Epidermal melanocyte (primary cell): ENCODE measurements around the gene TMEM219.
"Not testable (repeated sequence)": the region's sequence is repeated elsewhere in the genome, so short reads cannot be mapped to it uniquely, and the experiment has no call there.

ENCODE experiments used
- DNase-seq: peaks from one replicate; pipeline ENCODE4 v3.0.0; 2011; ENCODE audit warnings: low spot score; ENCODE audit not compliant: insufficient read length

The TMEM219 gene

DNA sequence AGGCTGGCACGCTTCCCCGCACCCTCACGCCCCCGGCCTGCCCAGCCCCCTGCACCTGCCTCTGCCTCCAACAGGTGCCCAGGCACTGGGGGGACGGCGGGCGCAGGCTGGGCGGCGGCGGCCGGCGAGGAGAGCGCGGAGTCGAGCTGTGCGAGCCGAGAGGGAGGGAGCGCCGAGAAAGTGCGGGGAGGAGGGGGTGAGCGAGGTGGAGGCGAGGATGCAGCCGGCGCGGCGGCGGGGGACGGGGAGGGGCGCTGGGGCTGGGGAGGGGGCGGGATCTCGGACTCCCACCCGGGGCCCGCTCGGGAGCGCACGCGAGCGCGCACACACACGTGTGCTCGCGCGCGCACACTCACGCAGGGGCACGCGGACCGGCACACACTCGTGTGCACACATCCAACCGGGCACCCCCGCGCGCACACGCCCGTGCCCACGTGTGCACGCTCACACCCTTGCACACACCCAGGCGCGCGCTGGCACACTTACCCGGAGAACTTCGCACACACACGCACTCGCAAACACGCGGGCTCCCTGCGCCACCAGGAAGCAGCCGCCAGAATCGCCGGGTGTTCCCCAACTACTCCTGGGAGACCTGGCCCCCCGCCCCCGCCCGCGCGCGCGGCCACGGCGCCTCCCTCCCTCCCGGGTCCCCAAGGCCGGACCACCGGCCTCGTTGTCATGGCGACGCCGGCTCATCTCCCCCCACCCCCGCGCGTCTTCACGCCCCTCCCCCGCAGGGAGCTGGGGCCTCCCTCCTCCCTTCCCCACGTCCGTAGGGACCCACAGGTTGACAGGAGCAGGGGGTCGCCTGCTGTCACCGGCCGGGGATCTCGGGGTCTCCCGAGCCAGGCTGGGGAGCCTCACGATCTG, 49.2 kb downstream of the TMEM219 start, which contains the start of gene DOC2A:
DOC2A (minus strand) TSS at position 184 of the 870 bp plus-strand sequence. CDS start 805 bp downstream, outside the sequence.
- no peak for DNase-seq

DNA sequence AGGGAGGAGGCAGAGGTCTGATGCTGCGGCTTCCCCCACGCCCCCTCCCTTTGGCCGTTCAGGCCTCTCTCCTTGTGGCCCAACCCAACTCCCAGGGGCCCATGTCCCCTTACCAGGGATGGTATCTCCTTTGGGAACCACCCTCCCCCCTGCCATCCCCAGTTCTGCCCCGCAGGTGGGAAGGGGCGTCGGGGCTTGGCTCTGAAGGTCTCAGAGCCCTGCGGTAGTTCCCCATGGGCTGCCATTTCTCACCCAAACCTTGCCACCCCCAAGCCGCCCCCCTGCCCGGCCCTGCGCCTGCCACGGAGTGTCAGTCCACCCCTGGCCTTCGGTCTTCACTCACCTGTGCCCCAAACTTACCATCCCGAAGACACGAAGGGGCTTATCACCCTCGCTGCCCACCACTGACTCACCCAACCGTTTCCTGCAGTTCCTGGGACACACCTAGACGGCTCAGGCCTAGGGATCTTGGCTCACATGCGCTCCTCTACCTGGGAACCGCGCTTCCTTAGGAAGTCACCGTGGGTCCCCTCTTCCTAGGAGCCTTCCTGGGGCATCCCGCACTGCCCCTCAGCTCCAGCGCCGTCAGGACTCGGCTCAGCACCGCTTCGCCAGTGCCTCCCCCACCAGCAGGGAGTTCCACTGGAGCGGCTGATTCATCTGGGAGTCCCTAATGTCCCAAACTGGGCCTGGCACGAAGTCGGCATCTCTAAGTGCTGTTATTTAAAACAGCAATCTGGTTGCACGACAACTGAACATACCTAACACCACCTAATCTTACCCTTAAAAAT, 50.0 kb downstream of the TMEM219 start:
- DNase-seq: no peak

DNA sequence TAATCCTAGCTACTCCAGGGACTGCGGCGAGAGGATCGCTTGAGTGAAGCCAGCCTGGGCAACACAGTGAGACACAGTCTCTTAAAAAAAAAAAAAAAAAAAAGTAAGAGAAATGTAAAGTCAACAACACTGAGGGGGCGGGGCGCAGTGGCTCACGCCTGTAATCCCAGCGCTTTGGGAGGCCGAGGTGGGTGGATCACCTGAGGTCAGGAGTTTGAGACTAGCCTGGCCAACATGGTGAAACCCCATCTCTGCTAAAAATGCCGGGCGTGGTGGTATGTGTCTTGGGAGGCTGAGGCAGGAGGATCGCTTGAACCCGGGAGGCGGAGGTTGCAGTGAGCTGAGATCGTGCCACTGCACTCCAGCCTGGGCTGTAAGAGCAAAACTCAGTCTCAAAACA, 50.7 kb downstream of the TMEM219 start:
- DNase-seq: not testable (repeated sequence)

DNA sequence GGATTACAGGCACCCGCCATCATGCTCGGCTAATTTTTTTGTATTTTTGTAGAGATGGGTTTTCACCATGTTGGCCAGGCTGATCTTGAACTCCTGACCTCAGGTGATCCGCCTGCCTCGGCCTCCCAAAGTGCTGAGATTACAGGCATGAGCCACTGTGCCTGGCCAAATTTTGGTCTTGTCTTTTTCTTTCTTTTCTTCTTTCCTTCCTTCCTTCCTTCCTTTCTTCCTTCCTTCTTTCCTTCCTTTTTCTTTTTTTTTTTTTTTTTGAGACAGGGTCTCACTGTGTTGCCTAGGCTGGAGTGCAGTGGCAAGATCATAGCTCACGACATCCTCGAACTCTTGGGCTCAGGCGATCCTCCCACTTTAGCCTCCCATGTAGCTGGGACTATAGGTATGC, 53.6 kb downstream of the TMEM219 start:
- DNase-seq: not testable (repeated sequence)

DNA sequence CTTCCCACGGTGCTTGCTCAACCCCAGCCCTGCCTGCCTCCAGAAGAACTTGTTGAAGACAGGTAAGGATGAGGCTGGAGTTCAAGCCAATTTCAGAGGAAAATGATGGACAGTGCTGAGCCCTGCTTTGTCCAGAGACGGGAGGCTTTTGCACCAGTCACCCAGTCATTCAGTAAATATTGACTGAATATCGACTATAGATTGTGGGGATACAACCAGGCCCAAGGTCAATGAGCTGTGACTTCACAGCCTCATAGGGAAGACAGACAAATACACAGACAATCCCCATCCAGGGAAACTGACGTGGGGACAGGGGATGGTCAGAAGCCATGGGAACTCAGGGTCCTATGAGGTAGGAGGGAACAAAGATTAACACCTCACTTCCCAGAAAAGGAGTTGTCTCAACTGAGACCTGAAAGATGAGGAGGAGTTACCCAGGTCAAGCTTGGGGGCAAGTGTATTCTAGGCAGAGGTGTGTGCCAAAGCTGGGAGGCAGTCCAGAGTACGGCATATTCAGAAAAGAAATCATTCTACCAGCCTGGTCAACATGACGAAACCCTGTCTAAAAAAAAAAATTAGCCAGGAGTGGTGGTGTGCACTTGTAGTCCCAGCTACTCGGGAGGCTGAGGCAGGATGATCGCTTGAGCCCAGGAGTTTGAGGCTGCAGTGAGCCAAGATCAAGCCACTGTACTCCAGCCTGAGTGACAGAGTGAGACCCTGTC, 54.8 kb downstream of the TMEM219 start:
- DNase-seq: no peak

DNA sequence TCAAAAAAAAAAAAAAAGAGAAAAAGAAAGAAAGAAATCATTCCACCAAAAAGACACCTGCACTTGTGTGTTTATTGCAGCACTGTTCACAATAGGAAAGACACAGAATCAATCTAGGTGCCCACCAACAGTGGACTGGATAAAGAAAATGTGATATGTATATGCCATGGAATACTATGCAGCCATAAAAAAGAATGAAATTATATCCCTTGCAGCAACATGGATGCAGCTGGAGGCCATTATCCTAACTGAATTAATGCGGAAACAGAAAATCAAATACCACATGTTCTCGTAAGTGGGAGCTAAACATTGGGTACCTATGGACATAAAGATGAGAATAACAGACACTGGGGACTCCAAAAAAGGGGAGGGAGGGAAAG, 55.4 kb downstream of the TMEM219 start:
- DNase-seq: no peak

DNA sequence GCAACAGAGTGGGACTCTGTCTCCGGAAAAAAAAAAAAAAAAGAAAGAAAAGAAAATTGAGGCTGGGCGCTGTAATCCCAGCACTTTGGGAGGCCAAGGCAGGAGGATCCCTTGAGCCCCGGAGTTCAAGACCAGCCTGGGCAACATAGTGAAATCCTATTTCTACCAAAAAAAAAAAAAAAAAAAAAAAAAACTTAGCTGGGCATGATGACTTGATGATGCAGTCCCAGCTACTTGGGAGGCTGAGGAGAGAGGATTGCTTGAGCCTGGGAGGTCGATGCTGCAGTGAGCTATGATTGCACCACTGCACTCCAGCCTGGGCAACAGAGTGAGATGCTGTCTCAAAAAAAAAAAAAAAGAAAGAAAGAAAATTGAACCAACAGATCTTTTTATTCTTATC, 56.1 kb downstream of the TMEM219 start:
- DNase-seq: not testable (repeated sequence)

DNA sequence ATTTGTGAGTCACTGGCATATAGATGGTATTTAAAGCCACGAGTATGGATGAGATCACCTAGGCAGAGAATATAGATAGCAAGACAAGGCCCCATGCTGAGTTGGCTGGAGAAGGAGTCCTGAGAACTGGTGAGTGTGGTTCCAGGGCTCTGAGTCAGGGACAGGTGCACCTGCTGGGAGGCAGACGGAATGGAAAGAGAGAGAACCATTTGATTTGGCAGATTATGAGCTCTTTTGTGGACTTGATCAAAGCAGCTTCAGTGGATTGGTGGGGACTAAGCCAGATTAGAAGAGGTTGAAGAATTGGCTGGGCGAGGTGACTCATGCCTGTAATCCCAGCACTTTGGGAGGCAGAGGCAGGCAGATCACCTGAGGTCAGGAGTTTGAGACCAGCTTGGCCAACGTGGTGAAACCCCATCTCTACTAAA, 56.9 kb downstream of the TMEM219 start:
- no peak for DNase-seq
